Transverse colon (tissue), 4 donors: ENCODE measurements around the gene PCBD2. TPM values are rescaled to one million over a fixed set of nuclear protein-coding genes. Genes with fewer than 3 reads are reported as not detected.
"Not testable (repeated sequence)": the region's sequence is repeated elsewhere in the genome, so short reads cannot be mapped to it uniquely, and the experiment has no call there.

Source experiments
- DNase-seq: peaks from one replicate; pipeline ENCODE4 v3.0.0-alpha.2; 2019
- H3K27ac ChIP-seq, 4 donors: fragments of 200-600 bp; sonication (generic); 2 replicates each; pipeline ENCODE4 v1.5.1; 2016 to 2018; ENCODE audit warnings: inconsistent platforms in 4 of 4
- H3K27me3 ChIP-seq: fragments of 200-600 bp; sonication (generic); 2 replicates; pipeline ENCODE4 v1.5.1; 2017; ENCODE audit warnings: inconsistent platforms
- H3K36me3 ChIP-seq, 4 donors: fragments of 200-600 bp; sonication (generic); 2 replicates each; pipeline ENCODE4 v1.5.1; 2017 to 2019; ENCODE audit warnings: inconsistent platforms in 4 of 4
- H3K4me1 ChIP-seq, 4 donors: fragments of 200-600 bp; sonication (generic); 2 replicates each; pipeline ENCODE4 v1.5.1; 2017 to 2020; ENCODE audit warnings: inconsistent platforms in 4 of 4
- H3K4me3 ChIP-seq, 4 donors: fragments of 200-600 bp; sonication (generic); 1 replicate in 1 of 4; 2 replicates in 3 of 4; pipeline versions ENCODE4 v1.5.1 to v1.6.1; 2017 to 2019; ENCODE audit warnings: inconsistent platforms in 4 of 4
- H3K9me3 ChIP-seq, 2 donors: fragments of 200-600 bp; sonication (generic); 2 replicates each; pipeline ENCODE4 v1.5.1; 2017 to 2019; ENCODE audit warnings: inconsistent platforms in 2 of 2
- EP300 ChIP-seq: sonication (generic); formaldehyde crosslinking; IDR thresholded peaks from one replicate; pipeline ENCODE4 v1.6.1; 2017; ENCODE audit warnings: antibody characterized with exemption, low read depth
- POLR2A ChIP-seq: fragments of 450-650 bp; IDR thresholded peaks from one replicate; pipeline ENCODE4 v1.6.1; 2016; ENCODE audit warnings: antibody characterized with exemption, mild to moderate bottlenecking, moderate library complexity
- POLR2AphosphoS5 ChIP-seq, 3 donors: sonication (generic); formaldehyde crosslinking; IDR thresholded peaks; one replicate each; pipeline ENCODE4 v1.6.1; 2016; ENCODE audit warnings: antibody characterized with exemption in 3 of 3
- WGBS, 2 donors: methylation state at CpG; one replicate each; pipeline ENCODE4 v1.1.5; 2018; ENCODE audit warnings: low coverage in 1 of 2; 5-methylcytosine and 5-hydroxymethylcytosine counted together
- in situ Hi-C, 4 donors: fragments of 200-750 bp; cut with MboI; loops; one replicate each; pipeline versions ENCODE4 v1.15.0 to v1.15.1; 2017; ENCODE audit warnings: low sequenced_read_pairs in 3 of 4, low pct_ligation_motif_present in 1 of 4, low pct_unique_long_range_greater_than_20kb in 1 of 4
- intact Hi-C: fragments of 100-400 bp; cut with DNase I; formaldehyde crosslinking; loops from one replicate; pipeline ENCODE4 v1.15.1; 2023; ENCODE audit warnings: low total_unique reads
- total RNA-seq, 4 donors: library from RNA; depleted of rRNA; stranded (reverse); fragments of >200 nt; gene quantifications; one replicate each; pipeline ENCODE4 v1.1.0, GENCODE V29; 2016
- TF ChIP-seq, protein P1 (sequence below), 5 experiments: fragments of 200-600 bp in 3 of 5; fragments of 450-650 bp in 2 of 5; sonication (generic) in 3 of 5; IDR thresholded peaks; 1 replicate in 2 of 5; 2 replicates in 3 of 5; pipeline ENCODE4 v1.5.1; 2016 to 2017; ENCODE audit warnings: antibody characterized with exemption in 5 of 5, inconsistent platforms in 3 of 5, mild to moderate bottlenecking in 2 of 5, moderate library complexity in 1 of 5

PCBD2 gene
- total RNA-seq, 4 donors from 2014 or later = 6.4 to 28.9 (median 11.6) TPM

DNA sequence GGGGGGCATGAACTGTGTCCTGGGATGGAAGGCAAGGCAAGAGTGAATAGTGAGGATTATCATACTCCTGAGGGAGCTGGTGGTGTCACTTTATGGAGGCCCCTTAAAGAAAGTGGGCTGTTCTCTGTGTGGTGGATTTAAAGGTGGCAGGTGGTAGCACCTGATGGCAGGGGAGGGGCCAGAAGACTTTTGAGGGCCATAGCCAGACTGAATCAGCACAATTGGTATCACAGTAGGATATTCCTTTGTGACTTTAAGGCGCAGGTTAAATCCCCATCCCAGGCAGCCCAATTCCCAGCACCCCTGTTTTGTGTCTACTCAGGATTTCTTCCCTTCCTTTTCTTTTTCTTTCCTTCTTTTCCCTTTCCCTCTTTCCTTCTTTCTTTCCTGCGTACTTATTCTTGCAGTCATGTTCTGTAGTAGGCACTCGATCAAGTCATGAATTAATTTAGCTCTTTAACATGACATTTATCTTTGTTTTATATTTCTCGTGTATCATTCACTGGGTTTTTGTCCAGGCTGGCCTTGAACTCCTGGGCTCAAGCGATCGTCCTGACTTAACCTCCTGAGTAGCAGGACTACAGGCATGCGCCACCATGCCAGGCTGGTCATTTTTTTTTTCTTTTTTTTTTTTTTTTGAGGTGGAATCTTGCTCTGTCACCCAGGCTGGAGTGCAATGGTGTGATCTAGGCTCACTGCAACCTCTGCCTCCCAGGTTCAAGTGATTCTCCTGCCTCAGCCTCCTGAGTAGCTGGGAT lies 11.0 kb upstream of the PCBD2 start:
- Histone ChIP-seq H3K27ac (no peak overlapping the region), H3K4me1 (no peaks in the 10 kb centered on the region), H3K9me3 (no peaks in the 10 kb centered on the region), H3K27me3 (no peaks in the 10 kb centered on the region), H3K36me3 (peaks cover 0 to 12% (median 2%) of the 10 kb centered on the region in 4 donors), H3K4me3 (no peak overlapping the region)
- TF ChIP-seq, protein P1, sequence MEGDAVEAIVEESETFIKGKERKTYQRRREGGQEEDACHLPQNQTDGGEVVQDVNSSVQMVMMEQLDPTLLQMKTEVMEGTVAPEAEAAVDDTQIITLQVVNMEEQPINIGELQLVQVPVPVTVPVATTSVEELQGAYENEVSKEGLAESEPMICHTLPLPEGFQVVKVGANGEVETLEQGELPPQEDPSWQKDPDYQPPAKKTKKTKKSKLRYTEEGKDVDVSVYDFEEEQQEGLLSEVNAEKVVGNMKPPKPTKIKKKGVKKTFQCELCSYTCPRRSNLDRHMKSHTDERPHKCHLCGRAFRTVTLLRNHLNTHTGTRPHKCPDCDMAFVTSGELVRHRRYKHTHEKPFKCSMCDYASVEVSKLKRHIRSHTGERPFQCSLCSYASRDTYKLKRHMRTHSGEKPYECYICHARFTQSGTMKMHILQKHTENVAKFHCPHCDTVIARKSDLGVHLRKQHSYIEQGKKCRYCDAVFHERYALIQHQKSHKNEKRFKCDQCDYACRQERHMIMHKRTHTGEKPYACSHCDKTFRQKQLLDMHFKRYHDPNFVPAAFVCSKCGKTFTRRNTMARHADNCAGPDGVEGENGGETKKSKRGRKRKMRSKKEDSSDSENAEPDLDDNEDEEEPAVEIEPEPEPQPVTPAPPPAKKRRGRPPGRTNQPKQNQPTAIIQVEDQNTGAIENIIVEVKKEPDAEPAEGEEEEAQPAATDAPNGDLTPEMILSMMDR (IDR thresholded peaks at IDR 0.05) = no peak
- TF ChIP-seq POLR2AphosphoS5 (IDR thresholded peaks at IDR 0.05) = no peak
- TF ChIP-seq POLR2A = no peak
- no peak for TF ChIP-seq EP300
- in situ Hi-C loops (no loop called here), intact Hi-C loops (no loop called here)
- DNase-seq = no peak
- 97% methylated on average over 6 to 7 of the region's 7 CpGs for WGBS, 2 donors

DNA sequence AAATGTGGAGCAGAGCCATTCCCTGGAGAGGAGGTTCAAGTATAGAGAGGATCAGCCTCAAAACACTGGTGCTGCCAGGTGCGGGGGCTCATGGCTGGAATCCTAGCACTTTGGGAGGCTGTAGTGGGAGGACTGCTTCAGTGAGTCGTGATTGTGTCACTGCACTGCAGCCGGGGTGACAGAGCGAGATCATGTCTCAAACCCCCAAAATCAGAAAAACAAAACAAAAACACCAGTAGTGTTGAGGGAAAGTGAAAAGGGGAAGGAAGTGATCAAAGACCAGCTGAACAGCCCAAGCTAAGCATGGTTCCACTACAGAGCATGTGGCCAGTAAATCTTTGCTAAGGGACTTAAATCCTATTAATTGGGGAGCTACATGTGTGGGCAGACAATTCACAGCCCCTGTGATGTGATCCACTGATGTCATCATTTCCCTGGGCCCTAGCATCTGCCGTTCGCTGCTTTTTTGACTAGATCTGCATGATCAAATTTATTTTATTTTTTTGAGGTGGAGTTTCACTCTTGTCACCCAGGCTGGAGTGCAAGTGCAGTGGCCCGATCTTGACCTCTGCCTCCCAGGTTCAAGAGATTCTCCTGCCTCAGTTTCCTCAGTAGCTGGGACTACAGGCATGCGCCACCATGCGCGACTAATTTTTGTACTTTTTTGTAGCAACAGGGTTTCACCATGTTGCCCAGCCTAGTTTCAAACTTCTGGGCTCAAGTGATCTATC lies 2.7 kb upstream of the PCBD2 start:
- peaks cover 0 to 9% (median 0%) of the 10 kb centered on the region in 4 donors for H3K36me3 ChIP-seq
- no peak overlapping the region for H3K27ac ChIP-seq
- TF ChIP-seq EP300 (no peak), POLR2A (no peak)
- peaks cover 0 to 5% (median 2%) of the 10 kb centered on the region in 4 donors for H3K4me1 ChIP-seq
- no peaks in the 10 kb centered on the region for H3K27me3 ChIP-seq
- H3K4me3 ChIP-seq = no peak overlapping the region
- intact Hi-C loops = no loop called here
- in situ Hi-C loops = loop anchor here in 2 of 4 donors (10.0 to 25.0 kb wide), 3 partner anchors 57 to 165 kb away; partner anchors contain the start of genes C5orf24 (in 1 of the 2) and CAMLG (in 1 of the 2)
- no peaks in the 10 kb centered on the region for H3K9me3 ChIP-seq
- WGBS, 2 donors = 71 to 91% methylated on average over 10 of the region's 10 CpGs
- no peak for DNase-seq

DNA sequence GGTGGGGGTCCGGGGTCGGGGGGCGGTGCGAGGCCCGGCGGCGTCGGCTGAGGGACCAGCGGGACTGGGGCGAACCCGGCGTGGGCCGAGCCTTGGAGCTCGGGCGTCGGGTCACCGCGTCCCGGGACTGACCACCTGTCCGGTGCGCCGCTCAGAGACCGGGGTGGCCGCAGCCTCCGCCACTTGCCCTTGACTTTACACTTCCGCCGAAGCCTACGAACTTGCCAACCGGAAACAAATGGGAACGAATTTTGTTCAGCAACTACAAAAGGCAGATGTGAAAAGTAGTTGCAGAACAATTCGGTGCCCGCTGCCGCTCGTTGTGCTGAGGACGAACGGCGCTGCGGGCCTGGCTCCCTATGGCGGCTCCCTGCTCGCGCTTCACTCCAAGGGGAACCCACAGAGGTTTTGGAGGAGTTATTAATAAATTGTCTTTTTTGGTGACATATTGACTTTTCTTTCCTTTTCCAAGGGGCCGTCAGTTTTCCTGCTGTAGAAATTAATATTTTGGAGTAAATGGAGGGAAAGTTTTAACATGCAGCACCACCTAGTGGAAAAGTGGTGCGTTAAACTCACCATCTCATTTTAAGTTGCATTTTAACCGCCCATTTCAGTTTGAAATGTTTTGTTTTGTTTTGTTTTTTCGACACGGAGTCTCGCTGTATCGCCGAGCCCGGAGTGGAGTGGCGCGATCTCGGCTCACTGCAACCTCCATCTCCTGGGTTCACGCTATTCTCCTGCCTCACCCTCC lies 490 bp downstream of the PCBD2 start:
- in situ Hi-C loops = loop anchor here in 2 of 4 donors (10.0 to 25.0 kb wide), 3 partner anchors 61 to 168 kb away; partner anchors contain the start of genes C5orf24 (in 1 of the 2) and CAMLG (in 1 of the 2)
- Histone ChIP-seq H3K9me3 (no peaks in the 10 kb centered on the region), H3K36me3 (no peaks in the 10 kb centered on the region), H3K4me3 (peak overlapping the region; percentile 77 to 86 (median 80)), H3K27me3 (no peaks in the 10 kb centered on the region), H3K4me1 (peaks cover 0 to 5% (median 2%) of the 10 kb centered on the region in 4 donors), H3K27ac (peak overlapping the region; percentile 93 to 100 (median 100))
- 0 to 1% methylated on average over 15 to 44 of the region's 54 CpGs for WGBS, 2 donors
- TF ChIP-seq POLR2AphosphoS5 (IDR thresholded peaks at IDR 0.05) (no peak), EP300 (no peak), POLR2A (peak; percentile 7)
- TF ChIP-seq, protein P1 (IDR thresholded peaks at IDR 0.05) = peak; percentile 66 to 97 (median 84)
- DNase-seq = peak; percentile 63
- intact Hi-C loops = loop anchor here (5.0 kb wide), 1 partner anchor 58 kb away; the partner anchor contains the start of gene C5orf24

DNA sequence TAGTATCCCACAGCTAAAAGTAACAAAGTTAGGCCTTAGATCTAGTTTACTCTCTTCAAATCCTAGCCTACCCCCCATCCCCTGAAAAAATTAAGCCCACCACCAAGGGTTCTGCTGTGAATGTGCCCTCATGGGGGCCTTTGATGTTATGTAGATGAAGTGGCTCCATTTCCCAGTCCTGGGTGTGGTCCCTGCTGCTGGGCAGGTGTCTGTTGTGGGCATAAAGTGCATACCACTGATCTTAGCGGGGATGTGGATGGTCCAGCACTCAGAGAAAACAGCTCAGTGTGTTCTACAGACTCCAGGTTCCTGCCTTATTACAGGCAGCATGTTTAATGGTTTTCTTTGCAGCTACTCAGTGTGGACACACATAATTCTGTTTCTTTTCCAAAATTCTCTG lies 1.9 kb downstream of the PCBD2 start:
- intact Hi-C loops = loop anchor here (5.0 kb wide), 1 partner anchor 60 kb away; the partner anchor contains the start of gene C5orf24
- no peak overlapping the region for H3K27ac ChIP-seq
- WGBS, 2 donors = 60 to 80% methylated on average over 1 of the region's 1 CpG
- H3K4me1 ChIP-seq = peaks cover 0 to 5% (median 2%) of the 10 kb centered on the region in 4 donors
- no peaks in the 10 kb centered on the region for H3K9me3 ChIP-seq
- TF ChIP-seq POLR2A = no peak
- no peak for TF ChIP-seq EP300
- in situ Hi-C loops = loop anchor here in 2 of 4 donors (10.0 to 25.0 kb wide), 3 partner anchors 62 to 170 kb away; partner anchors contain the start of genes C5orf24 (in 1 of the 2) and CAMLG (in 1 of the 2)
- no peak overlapping the region for H3K4me3 ChIP-seq
- no peaks in the 10 kb centered on the region for H3K27me3 ChIP-seq
- peaks cover 0 to 6% (median 1%) of the 10 kb centered on the region in 4 donors for H3K36me3 ChIP-seq
- DNase-seq = no peak

DNA sequence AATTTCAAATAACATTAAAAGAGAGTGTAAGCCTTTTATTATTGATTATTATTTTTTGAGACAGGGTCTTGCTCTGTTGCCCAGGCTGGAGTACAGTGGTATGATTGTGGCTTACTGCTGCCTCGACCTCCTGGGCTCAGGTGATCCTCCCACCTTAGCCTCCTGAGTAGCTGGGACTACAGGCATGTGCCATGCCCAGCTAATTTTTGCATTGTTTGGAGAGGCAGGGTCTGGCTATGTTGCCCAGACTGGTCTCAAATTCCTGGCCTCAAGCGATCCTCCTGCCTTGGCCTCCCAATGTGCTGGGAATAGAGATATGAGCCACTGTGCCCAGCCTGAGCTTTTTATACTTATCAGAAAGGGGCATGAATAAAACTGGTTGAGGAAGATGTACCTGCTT lies 5.8 kb downstream of the PCBD2 start:
- H3K9me3 ChIP-seq, intact Hi-C loops, H3K27ac ChIP-seq, H3K4me1 ChIP-seq, DNase-seq, H3K4me3 ChIP-seq, H3K27me3 ChIP-seq: not testable (repeated sequence)
- peaks cover 0 to 18% (median 7%) of the 10 kb centered on the region in 4 donors for H3K36me3 ChIP-seq
- in situ Hi-C loops = loop anchor here in 1 of 4 donors (25.0 kb wide), 1 partner anchor 173 kb away; the partner anchor contains the start of gene CAMLG
- 94% methylated on average over 2 of the region's 2 CpGs; no CpG with 5 or more reads in 1 of the 2 donors for WGBS, 2 donors
